ENCODE results near the gene CDCA7L.

GRCh38 chr7:21927693-21928092 lies 18.0 kb downstream of the CDCA7L start:
- no peak for TF ChIP-seq EZH2 (IDR thresholded peaks at IDR 0.05; ENCODE audit: low read length, unreplicated experiment)
- no peak for TF ChIP-seq CTCF (conservative IDR thresholded peaks at IDR 0.05; ENCODE audit: low read depth, low read length)
- no peak for TF ChIP-seq EZH2phosphoT487 (IDR thresholded peaks at IDR 0.05; ENCODE audit: borderline replicate concordance, low read length)

All from PC-3 (cell line).